Fibroblast of lung (primary cell): ENCODE results near the gene TMEM190.

Experiments
- EZH2 ChIP-seq: IDR thresholded peaks from 2 replicates; pipeline ENCODE4 v1.5.1; 2012; ENCODE audit warnings: low read length, control low read depth, mild to moderate bottlenecking; ENCODE audit errors: missing control alignments
- TF ChIP-seq, protein P1 (sequence below), 2 donors: IDR thresholded peaks in 1 of 2; conservative IDR thresholded peaks in 1 of 2; 1 replicate in 1 of 2; 2 replicates in 1 of 2; pipeline ENCODE4 v1.5.1; 2011 to 2012; ENCODE audit warnings: low read length in 2 of 2, control low read depth in 1 of 2, inconsistent platforms in 1 of 2, low read depth in 1 of 2, mild to moderate bottlenecking in 1 of 2

DNA sequence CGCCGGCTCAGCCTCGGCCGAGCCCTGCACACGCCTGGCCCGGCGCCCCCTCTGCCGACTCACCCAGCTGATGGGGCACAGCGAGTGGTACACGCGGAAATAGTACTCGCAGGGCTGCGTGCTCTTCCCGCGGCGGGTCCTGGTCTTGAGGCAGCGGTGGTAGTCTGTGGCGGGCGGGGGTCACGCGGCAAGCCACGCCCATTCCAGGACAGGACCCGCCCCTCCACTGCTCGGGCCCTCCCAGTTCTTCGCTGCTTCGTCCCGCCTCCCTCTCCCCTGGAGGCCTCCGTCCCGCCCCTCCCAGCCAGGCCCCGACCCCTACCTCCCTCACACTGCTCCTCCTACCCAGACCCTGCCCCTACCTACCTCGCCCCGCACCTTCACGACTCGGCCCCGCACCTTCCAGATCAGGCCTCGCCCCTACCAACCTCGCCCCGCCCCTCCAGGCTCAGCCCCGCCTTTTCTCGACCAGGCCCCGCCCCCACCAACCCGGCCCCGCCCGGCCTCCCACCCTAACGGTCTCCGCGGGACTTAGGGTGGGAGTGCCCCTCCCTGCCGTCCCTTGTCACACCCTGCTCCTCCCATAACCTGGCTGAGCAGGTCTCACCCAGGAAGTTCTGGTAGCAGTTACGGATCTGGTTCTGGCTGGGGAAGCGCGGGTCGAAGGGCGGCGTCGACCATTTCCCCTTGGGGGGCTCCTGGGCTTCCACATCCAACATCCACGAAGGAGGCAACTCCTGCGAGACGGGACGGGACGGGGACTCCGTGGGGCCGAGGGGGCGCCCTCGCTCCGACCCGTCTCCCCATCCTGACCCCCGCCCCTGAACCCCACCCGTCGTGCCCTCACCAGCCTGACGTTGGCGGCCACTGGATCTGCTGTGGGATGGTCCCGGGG lies 22.6 kb upstream of the TMEM190 start:
- TF ChIP-seq, protein P1, sequence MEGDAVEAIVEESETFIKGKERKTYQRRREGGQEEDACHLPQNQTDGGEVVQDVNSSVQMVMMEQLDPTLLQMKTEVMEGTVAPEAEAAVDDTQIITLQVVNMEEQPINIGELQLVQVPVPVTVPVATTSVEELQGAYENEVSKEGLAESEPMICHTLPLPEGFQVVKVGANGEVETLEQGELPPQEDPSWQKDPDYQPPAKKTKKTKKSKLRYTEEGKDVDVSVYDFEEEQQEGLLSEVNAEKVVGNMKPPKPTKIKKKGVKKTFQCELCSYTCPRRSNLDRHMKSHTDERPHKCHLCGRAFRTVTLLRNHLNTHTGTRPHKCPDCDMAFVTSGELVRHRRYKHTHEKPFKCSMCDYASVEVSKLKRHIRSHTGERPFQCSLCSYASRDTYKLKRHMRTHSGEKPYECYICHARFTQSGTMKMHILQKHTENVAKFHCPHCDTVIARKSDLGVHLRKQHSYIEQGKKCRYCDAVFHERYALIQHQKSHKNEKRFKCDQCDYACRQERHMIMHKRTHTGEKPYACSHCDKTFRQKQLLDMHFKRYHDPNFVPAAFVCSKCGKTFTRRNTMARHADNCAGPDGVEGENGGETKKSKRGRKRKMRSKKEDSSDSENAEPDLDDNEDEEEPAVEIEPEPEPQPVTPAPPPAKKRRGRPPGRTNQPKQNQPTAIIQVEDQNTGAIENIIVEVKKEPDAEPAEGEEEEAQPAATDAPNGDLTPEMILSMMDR (conservative IDR thresholded peaks at IDR 0.05 in 1 of 2, IDR thresholded peaks at IDR 0.05 in 1 of 2; ENCODE audit: low read depth in 1 of 2, low read length in 2 of 2) = no peak
- no peak for TF ChIP-seq EZH2
